LNCaP clone FGC (cell line): ENCODE data around the gene CELF4.

Experiments
- DNase-seq: peaks from one replicate; pipeline ENCODE4 v3.0.0-alpha.2; 2011; ENCODE audit warnings: low read depth
- H3K4me3 ChIP-seq: 2 replicates; pipeline ENCODE4 v1.5.1; 2011; ENCODE audit warnings: mild to moderate bottlenecking, low read depth, low read length, control low read depth
- CTCF ChIP-seq: IDR thresholded peaks from 2 replicates; pipeline ENCODE4 v1.5.1; 2012; ENCODE audit warnings: mild to moderate bottlenecking; ENCODE audit not compliant: control insufficient read depth, insufficient read depth; ENCODE audit errors: extremely low read depth

CELF4 gene

DNA sequence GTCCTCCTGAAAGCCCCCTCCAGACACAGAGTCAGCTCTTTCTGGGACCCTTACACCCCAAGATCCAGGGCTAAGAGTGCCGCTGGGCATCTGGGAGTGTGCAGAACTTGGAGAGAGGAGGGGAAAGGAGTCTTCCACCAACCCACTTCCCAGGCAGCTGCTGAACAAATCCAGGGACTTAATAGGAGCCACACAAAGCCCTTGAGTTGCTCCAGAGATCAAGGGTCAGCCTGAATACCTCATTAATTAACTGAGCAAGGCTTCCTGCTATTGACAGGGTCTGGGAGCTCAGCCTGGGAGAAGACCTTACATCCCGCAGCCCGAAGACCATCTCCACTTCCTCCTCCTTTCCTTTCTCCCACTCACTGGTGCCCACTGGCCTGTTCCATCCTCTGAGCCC lies 108.3 kb downstream of the CELF4 start:
- no peak for TF ChIP-seq CTCF
- no peak overlapping the region for H3K4me3 ChIP-seq
- no peak for DNase-seq

DNA sequence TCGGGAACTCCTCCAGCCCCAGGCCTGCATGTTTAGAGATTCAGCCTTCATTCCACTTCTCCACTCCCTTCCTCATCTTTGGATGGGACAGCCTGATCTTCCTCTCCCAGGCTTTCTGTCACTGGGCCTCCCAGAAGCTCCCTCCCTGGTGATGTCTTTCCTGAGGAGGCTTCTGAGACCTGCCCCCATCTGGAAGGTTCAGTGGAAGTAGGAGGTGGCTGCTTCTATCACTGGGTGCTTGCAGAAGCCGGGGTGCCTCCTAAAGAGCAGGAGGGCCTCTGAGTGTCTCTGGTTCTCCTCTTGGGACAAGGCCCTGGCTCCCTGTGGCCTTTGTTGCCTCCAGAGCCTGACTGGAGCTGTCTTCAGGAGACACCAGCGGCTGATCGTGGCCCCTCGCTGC lies 108.7 kb downstream of the CELF4 start:
- DNase-seq: no peak
- no peak overlapping the region for H3K4me3 ChIP-seq
- TF ChIP-seq CTCF: no peak

DNA sequence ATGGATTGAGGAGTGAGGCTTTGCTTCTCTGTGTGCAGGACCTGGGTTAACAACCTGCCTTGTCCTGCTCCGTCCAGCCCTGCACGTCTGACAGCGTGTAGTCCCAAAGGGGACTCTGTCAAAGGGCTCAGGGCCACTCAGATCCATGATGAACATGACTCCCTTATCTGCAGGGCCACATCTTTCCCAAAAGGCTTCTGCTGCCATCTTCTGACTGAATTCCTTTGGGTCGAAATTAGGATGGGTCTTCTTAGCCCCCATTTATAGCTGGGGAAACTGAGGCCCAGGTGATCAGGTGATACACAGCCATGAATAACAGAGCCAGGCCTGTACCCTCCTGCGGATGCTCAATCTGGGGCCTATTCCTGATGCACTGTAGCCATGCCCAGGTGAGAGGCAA lies 109.2 kb downstream of the CELF4 start:
- H3K4me3 ChIP-seq: no peak overlapping the region
- DNase-seq: no peak
- TF ChIP-seq CTCF: no peak

DNA sequence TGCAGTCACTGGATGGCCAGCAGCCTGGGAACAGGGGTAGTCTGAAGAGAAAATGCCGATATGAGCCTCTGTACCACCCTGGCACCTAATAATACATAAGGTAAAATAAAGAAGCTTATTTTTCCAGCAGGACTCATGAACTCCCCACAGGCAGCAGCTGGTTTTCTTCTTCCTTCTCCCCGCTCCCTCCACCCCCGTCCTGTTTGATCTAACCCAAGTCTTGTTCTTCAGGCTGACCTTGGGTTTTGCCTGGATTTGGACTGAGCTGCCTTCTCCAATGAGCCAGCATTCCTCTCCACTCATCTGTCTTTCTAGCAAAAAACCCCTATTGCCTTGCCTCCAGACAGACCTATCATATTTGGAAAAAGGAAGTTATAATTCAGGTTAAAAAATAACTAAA lies 111.8 kb downstream of the CELF4 start:
- DNase-seq: no peak
- no peak overlapping the region for H3K4me3 ChIP-seq
- no peak for TF ChIP-seq CTCF

GRCh38 chr18:37452682-37453385 lies 112.8 kb downstream of the CELF4 start:
- TF ChIP-seq CTCF: no peak
- no peak for DNase-seq
- no peak overlapping the region for H3K4me3 ChIP-seq

DNA sequence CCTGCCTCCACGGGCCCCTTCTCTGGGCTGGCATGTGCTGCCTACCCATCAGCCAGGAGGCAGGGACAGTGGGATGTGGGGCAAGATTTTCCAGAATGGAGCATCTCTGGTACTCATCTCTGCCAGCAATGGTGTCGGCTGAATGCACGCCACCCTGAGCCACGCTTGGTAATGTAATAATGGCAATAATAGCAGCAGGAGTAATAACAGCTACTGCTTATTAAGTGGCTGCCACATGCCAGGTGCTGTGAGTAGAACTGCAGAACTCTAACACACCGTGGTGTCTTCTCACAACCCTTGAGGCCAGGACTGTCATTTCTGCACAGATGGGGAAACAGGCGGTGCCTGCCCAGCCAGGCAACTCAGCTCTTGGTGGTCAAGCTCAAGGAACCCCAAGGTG lies 113.6 kb downstream of the CELF4 start:
- no peak for TF ChIP-seq CTCF
- H3K4me3 ChIP-seq: no peak overlapping the region
- DNase-seq: no peak

GRCh38 chr18:37451239-37451825 lies 114.3 kb downstream of the CELF4 start:
- no peak for TF ChIP-seq CTCF
- no peak for DNase-seq
- no peak overlapping the region for H3K4me3 ChIP-seq
